Daoy (cell line): ENCODE data around the gene OR3A3. TPM values are rescaled to one million over a fixed set of nuclear protein-coding genes. Genes with fewer than 3 reads are reported as not detected.
A peak's percentile ranks its signal among the peaks of the same experiment; 100 is the strongest.
"Not testable (repeated sequence)": the region's sequence is repeated elsewhere in the genome, so short reads cannot be mapped to it uniquely, and the experiment has no call there.

Experiments
- DNase-seq: peaks from one replicate; pipeline ENCODE4 v3.0.0-alpha.2; 2015; ENCODE audit warnings: low read depth
- total RNA-seq: library from RNA; depleted of rRNA; stranded (reverse); fragments of >200 nt; shearing (Covaris generic); gene quantifications from 2 replicates; pipeline ENCODE4 v1.2.3, GENCODE V29; 2014; rRNA removed

OR3A3 gene
- 0.23 TPM in 1 of 2 replicates, not detected in the other for total RNA-seq

GRCh38 chr17:3411070-3411469, at the start of gene OR3A3:
Gene OR3A3 (plus strand): TSS chr17:3411370.
- no peak for DNase-seq

GRCh38 chr17:3371167-3371566, 40.0 kb upstream of the OR3A3 start:
- not testable (repeated sequence) for DNase-seq

DNA sequence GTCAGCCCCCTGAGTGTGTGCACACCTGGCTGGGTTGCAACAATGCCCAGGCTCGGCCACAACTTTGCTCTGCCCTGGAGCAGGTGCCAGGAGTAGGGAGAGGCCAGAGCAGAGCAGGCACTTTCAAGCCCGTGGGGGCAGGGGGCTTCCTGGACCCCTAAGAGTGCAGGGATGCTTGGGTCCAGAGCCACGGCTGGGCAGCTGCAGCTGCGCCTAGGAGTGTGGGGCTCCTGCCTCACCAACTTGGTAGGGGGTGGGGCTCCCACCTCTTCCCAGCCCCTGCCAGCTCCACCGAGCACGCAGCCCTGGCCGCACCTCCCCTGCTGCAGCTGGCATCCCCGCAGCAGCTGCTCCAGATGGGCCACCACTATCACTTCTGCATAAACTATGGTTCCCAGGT, 32.8 kb upstream of the OR3A3 start:
- no peak for DNase-seq

DNA sequence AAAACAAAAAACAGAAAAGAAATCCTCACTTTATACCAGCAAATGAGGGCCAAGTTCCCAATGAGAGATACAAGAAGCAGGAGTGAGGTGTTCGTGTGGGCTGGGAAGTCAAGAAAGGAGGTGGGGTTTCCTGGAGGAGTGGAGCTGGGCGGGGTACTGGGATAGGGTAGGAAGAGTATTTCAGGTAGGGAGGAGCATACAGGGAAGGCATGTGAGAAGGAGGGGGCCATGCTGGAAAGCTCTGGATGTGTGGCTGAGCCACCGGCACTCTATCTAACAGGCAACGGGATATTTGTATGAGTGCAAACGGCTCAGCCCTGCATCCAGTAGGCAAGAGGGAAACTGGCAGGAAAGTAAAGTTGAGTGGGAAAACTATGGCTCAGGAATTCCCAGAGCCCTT, 29.2 kb upstream of the OR3A3 start:
- no peak for DNase-seq

GRCh38 chr17:3385869-3386816, 25.0 kb upstream of the OR3A3 start, which contains the start of gene OR3A2:
Gene OR3A2 (minus strand): TSS chr17:3386308.
- peak; percentile 11 for DNase-seq

- no peak for DNase-seq
These were observed 21.4 kb upstream of the OR3A3 start for GRCh38 chr17:3389791-3390190.

DNA sequence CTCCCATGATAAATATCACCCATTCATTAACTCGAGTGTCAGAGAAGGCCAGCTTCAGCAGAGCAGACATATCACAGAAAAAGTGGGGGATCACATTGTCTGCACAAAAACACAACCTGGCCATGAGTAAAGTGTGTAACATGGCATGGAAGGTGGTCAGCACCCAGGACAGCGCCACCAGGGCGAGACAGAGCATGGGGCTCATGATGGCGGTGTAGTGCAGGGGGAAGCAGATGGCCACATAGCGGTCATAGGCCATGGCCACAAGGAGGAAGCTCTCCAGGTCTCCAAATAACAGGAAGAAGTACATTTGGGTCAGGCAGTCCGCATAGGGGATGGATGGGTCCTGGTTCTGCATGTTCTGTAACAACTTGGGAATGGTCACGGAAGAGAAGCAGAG, 13.4 kb upstream of the OR3A3 start:
- not testable (repeated sequence) for DNase-seq

GRCh38 chr17:3398310-3398709, 12.9 kb upstream of the OR3A3 start, which contains the start of gene OR1E1:
Gene OR1E1 (minus strand): TSS chr17:3398410. CDS start chr17:3398410, 0 bp downstream.
- DNase-seq: no peak

DNA sequence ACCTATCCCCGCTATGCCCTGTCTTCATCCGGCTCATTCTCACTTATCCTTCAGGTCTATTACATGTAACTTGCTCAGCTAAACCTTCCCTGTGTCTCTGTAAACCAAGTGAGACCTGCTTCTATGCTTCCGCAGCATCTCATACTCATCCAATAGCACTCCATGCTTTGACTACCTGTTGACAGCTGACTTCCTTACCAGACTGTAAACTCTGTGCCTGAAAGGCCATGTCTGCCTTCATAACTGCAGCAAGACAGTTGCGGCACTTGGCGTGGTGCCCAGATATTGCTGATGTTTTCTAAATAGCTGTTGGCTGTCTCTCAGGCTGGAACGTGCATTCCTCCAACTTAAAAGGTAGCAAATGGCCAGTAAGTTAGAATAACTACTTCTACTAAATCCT, 11.1 kb upstream of the OR3A3 start:
- DNase-seq: no peak

DNA sequence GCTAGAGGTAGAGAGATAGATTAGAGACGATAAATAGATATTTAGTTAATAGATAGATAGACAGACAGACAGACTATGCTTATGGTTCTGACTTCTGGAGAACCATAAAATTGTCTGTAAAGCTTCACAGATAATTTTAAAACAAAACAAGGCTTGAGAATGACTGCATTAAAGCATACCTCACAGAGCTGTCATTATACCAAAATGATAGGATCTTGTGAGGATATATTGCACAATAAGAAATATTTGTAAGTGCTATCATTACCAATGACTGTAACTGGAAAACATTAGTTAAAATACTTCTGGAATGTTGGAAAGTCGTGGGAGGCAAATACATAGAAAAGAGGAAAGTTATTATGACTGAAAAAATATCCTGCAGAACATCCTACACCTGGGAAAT, 9.4 kb upstream of the OR3A3 start:
- no peak for DNase-seq

DNA sequence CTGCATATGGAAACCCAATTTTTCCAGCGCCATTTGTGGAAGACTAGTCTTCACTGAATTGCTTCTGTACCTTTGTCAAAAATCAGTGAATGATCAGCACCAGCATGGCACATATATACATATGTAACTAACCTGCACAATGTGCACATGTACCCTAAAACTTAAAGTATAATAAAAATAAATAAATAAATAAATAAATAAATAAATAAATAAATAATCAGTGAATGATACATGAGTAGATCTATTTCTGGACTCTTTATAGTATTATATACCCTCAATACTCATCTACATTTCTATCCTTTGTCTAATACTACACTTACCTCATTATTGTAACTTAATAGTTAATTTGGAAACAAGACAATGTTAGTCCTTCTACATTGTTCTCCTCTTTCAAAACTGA, 7.3 kb upstream of the OR3A3 start:
- not testable (repeated sequence) for DNase-seq

GRCh38 chr17:3412216-3412615, 1.0 kb downstream of the OR3A3 start:
- DNase-seq: not testable (repeated sequence)

GRCh38 chr17:3415610-3416009, 4.4 kb downstream of the OR3A3 start:
- no peak for DNase-seq

- no peak for DNase-seq
These were observed 7.1 kb downstream of the OR3A3 start for GRCh38 chr17:3418222-3418621.

GRCh38 chr17:3433215-3433614, 22.0 kb downstream of the OR3A3 start:
- DNase-seq: peak; percentile 11

- no peak for DNase-seq
These were observed 22.6 kb downstream of the OR3A3 start, which contains the start of gene OR1E2 for GRCh38 chr17:3433741-3434140. Gene OR1E2 (minus strand): TSS chr17:3433841. CDS start chr17:3433841, 0 bp downstream.

GRCh38 chr17:3438368-3438767, 27.2 kb downstream of the OR3A3 start:
- DNase-seq: no peak

- DNase-seq: no peak
These were observed 29.3 kb downstream of the OR3A3 start for GRCh38 chr17:3440451-3440850.

GRCh38 chr17:3447625-3448024, 36.5 kb downstream of the OR3A3 start:
- peak; percentile 28 for DNase-seq

DNA sequence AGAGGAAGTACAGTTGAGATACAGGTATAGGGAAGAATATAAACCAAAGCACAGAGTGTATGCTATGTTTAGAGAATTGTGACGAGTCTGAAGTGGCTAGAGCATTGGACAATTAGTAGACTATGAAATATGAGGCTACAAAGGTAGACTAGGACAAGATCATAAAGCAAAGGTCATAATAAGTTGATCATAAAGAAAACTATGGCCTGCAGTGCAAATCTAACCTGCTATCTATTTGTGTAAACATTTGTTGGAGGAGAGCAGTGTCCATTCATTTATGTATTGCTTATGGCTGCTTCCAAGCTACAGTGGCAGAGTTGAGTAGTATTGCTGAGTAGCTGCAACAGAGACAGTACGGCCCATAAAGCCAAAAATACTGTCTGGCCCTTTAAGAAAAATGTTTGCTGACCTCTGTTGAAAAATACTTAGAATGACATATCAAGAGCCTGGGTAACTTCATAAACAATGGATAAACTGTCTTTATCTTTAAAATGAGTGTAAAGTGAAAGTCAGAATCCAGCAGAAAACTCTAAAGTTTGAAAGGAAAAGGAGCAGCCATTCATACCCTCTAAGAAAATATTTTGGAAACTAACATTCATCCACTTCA, 37.0 kb downstream of the OR3A3 start:
- no peak for DNase-seq

DNA sequence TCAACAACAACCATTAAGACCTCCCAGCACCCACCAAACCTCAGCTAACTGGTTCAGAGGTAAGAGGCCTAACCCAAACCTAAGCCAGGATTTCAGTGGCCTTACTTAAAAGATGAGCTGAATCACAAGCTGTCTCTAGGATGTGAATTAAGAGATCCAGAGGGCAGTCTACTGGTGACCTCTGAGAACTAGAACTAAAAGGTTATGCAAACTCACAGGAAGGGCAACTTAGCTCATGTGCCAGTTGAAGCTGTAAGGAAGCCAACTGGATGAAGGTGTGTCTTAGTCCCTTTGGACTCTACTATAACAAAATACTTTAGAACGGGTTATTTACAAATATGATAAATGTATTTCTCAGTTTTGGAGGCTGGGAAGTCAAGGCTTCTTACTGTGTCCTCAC, 55.2 kb downstream of the OR3A3 start:
- not testable (repeated sequence) for DNase-seq

GRCh38 chr17:3469529-3469928, 58.4 kb downstream of the OR3A3 start:
- no peak for DNase-seq

DNA sequence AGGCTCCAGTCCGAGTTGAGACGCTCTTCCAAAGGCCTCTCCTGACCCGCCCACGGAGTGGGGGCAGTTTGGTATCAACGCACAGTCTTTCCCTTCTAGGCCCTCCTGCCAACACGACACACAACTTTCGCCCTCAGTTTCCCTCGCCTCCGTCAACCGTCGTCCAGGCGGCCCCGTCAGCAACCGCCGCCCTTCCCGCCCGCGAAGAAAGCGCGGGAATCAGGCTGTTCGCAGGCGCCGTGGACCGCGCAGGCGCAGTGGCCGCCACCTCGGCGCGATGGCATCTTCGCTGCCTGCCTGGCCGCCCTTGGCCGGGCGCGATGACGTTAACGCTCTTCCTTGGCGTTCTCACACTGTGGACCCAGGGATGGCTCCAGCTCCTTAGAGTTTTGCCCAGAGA, 60.4 kb downstream of the OR3A3 start, which contains the start of gene SPATA22:
TSS of gene SPATA22 (minus strand) at position 221 of the 400 bp plus-strand sequence. CDS start 2,494 bp downstream, outside the sequence.
- DNase-seq: no peak
